ENCODE results near the gene TCEAL6.
"Not testable (repeated sequence)": the region's sequence is repeated elsewhere in the genome, so short reads cannot be mapped to it uniquely, and the experiment has no call there.

Gene TCEAL6

GRCh38 chrX:102142274-102142673 is at the start of gene TCEAL6:
TSS of gene TCEAL6 (minus strand) at chrX:102142481.
- DNase-seq (ENCODE audit: low read depth); H3K4me3 ChIP-seq (ENCODE audit: low read depth, low read length): not testable (repeated sequence)

DNA sequence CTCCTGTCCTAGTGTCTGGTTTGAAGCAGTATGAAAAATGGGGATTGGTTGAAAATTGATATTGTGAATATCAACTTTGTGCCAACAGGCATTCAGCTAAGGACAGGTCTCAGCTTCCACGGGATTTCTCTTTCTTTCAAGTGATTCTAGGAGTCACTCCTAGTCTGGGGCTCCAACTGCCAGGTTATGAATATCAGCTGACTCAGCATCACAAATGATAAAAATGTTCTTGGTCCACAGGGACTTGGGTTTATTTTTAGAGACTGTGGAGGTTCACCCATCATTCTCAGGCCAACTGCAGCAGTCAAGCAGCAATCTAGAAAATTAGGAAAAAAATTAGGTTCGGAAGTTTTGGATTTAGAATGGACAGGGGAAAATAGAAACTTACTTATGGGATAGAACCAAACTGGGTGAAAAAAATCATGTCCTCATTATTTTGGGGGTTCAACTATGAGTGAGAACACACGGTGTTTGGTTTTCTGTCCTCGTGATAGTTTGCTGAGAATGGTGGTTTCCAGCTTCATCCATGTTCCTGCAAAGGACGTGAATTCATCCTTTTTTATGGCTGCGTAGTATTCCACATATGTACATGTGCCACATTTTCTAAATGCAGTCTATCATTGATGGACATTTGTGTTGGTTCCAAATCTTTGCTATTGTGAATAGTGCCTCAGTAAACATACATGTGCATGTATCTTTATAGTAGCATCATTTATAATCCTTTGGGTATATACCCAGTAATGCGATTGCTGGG is 43.9 kb upstream of the TCEAL6 start:
- TF ChIP-seq MYC (IDR thresholded peaks at IDR 0.05; ENCODE audit: low read depth, low read length) (no peak), CTCF (IDR thresholded peaks at IDR 0.05; ENCODE audit: low read depth, low read length) (no peak), POLR2A (IDR thresholded peaks at IDR 0.05; ENCODE audit: extremely low read depth, insufficient read length) (no peak)
- TF ChIP-seq, protein P1, sequence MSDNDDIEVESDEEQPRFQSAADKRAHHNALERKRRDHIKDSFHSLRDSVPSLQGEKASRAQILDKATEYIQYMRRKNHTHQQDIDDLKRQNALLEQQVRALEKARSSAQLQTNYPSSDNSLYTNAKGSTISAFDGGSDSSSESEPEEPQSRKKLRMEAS (IDR thresholded peaks at IDR 0.05; ENCODE audit: low read depth, low read length) = no peak
- H3K4me3 ChIP-seq (ENCODE audit: low read depth, low read length) = no peak overlapping the region
- no peak for DNase-seq (ENCODE audit: low read depth)

GRCh38 chrX:102155806-102156179 is 13.5 kb upstream of the TCEAL6 start, which contains the start of gene BEX5:
TSS of gene BEX5 (minus strand) at chrX:102155977. CDS start at chrX:102154265, 1,712 bp downstream.
- no peak for DNase-seq (ENCODE audit: low read depth)
- TF ChIP-seq POLR2A (IDR thresholded peaks at IDR 0.05; ENCODE audit: extremely low read depth, insufficient read length) (no peak), CTCF (IDR thresholded peaks at IDR 0.05; ENCODE audit: low read depth, low read length) (no peak)
- no peak within 1 kb of the TSS for H3K4me3 ChIP-seq (ENCODE audit: low read depth, low read length)

- no peak overlapping the region for H3K4me3 ChIP-seq (ENCODE audit: low read depth, low read length)
- no peak for DNase-seq (ENCODE audit: low read depth)
- TF ChIP-seq MYC (IDR thresholded peaks at IDR 0.05; ENCODE audit: low read depth, low read length) (no peak), POLR2A (IDR thresholded peaks at IDR 0.05; ENCODE audit: extremely low read depth, insufficient read length) (no peak), CTCF (IDR thresholded peaks at IDR 0.05; ENCODE audit: low read depth, low read length) (no peak)
- TF ChIP-seq, protein P1 (IDR thresholded peaks at IDR 0.05; ENCODE audit: low read depth, low read length) = no peak
These were observed 12.9 kb upstream of the TCEAL6 start for GRCh38 chrX:102154900-102155805.

DNA sequence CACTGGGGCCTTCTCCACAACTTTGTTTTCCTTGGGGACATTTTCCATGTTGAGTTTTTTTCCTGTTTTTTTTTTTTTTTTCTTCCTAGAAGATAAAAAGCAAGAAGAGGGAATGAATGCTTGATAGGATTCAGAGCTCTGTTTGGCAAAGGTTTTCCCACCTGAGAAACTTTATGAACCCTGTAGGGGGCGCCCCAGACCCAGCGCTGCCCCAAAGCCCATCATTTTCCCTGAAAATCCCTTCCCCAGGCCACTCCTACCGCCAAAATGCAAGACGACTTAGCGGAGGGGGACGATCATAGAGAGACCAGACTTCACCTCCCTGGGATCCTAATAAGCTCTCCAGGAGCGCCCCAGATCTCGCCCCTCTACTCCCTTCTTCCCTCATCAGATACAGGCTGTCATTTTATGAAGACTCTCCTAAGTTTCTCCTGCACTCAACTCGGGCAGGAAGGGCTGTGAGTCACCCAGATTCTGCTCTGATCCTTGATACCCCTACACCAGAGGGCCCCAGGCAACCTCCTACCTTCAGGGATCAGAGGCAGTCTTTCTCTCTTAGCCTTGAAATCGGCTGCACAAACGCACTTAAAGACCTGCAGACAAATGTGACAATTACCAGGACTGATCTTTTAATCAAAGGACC is 12.1 kb upstream of the TCEAL6 start:
- TF ChIP-seq CTCF (IDR thresholded peaks at IDR 0.05; ENCODE audit: low read depth, low read length) (no peak), MYC (IDR thresholded peaks at IDR 0.05; ENCODE audit: low read depth, low read length) (no peak), POLR2A (IDR thresholded peaks at IDR 0.05; ENCODE audit: extremely low read depth, insufficient read length) (no peak)
- TF ChIP-seq, protein P1 (IDR thresholded peaks at IDR 0.05; ENCODE audit: low read depth, low read length) = no peak
- H3K4me3 ChIP-seq (ENCODE audit: low read depth, low read length) = no peak overlapping the region
- no peak for DNase-seq (ENCODE audit: low read depth)

DNA sequence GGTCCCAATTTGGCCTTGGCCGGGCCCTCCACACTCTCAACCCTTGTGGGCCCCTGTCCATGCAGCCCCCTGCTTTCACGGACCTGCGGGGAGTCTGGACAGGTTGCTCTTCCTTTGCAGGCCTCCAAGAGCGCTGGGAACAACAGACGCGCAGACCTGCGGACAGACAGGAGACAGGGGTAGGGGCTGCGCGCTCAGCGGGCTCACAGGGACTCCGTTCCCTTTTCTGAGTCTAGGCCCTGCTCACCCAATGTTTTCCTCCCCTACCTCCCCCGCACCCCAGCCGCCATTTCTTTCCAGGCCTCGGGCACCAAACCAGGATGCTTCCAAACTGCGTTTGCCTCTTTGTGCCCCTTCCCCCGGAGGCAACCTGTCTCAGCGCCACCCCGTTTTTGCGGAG is 650 bp downstream of the TCEAL6 start:
- not testable (repeated sequence) for DNase-seq (ENCODE audit: low read depth); H3K4me3 ChIP-seq (ENCODE audit: low read depth, low read length)

- not testable (repeated sequence) for H3K4me3 ChIP-seq (ENCODE audit: low read depth, low read length); DNase-seq (ENCODE audit: low read depth)
These were observed 1.4 kb downstream of the TCEAL6 start for GRCh38 chrX:102140876-102141275.
